IMR-90 (cell line): ENCODE results near the gene ACAN. TPM values are rescaled to one million over a fixed set of nuclear protein-coding genes. Genes with fewer than 3 reads are reported as not detected.

ENCODE experiments used
- ATAC-seq: fragments of 200-7000 bp; cut with Tn5 transposase; 2 replicates; pipeline ENCODE4 v1.9.1; 2020; ENCODE audit warnings: low read depth, mild to moderate bottlenecking, moderate library complexity
- BruUV-seq: library from RNA; stranded (reverse); fragments of 400-500 nt; replicated peaks from 2 replicates; lab custom pipeline; 2021; lab: Mats Ljungman, UMichigan
- CTCF ChIA-PET: fragments of 300-600 bp; formaldehyde crosslinking; extraction: SDS; loops from one replicate; lab custom pipeline; 2021; ENCODE audit warnings: antibody characterized with exemption; lab: Yijun Ruan, JAX
- POLR2A ChIA-PET: fragments of 300-600 bp; sonication (Branson Sonifier 250); formaldehyde crosslinking; loops from one replicate; lab custom pipeline; 2022; ENCODE audit warnings: antibody characterized with exemption; ENCODE audit not compliant: unreplicated experiment; lab: Charles Lee
- DNase-seq: peaks from one replicate; pipeline ENCODE4 v3.0.0; 2013
- H2AFZ ChIP-seq: replicated peaks from 2 replicates; pipeline ENCODE3; 2013; ENCODE audit warnings: low read length, mild to moderate bottlenecking; ENCODE audit not compliant: poor library complexity
- H2AK5ac ChIP-seq: 2 replicates; pipeline ENCODE4 v1.6.1; 2013; ENCODE audit warnings: low read depth, low read length, inconsistent platforms
- H2AK9ac ChIP-seq: replicated peaks from 2 replicates; pipeline ENCODE3; 2013; ENCODE audit warnings: mild to moderate bottlenecking, low read depth, low read length, moderate library complexity; ENCODE audit not compliant: poor library complexity
- H2BK120ac ChIP-seq: 2 replicates; pipeline ENCODE4 v1.6.1; 2013; ENCODE audit warnings: low read depth, low read length, inconsistent platforms
- H2BK15ac ChIP-seq: 3 replicates; pipeline ENCODE4 v1.6.1; 2013; ENCODE audit warnings: low read depth, low read length, inconsistent platforms
- H2BK20ac ChIP-seq: 2 replicates; pipeline ENCODE4 v1.6.1; 2013; ENCODE audit warnings: low read depth, mild to moderate bottlenecking, inconsistent platforms, low read length, moderate library complexity
- H2BK5ac ChIP-seq: 2 replicates; pipeline ENCODE4 v1.6.1; 2013; ENCODE audit warnings: mild to moderate bottlenecking, low read depth, low read length, inconsistent platforms; ENCODE audit not compliant: poor library complexity, severe bottlenecking
- H3K14ac ChIP-seq: replicated peaks from 2 replicates; pipeline ENCODE4 v1.6.1; 2013; ENCODE audit warnings: low read depth, low read length, inconsistent platforms
- H3K18ac ChIP-seq: 2 replicates; pipeline ENCODE4 v1.6.1; 2013; ENCODE audit warnings: low read depth, low read length, control low read depth
- H3K23ac ChIP-seq: 2 replicates; pipeline ENCODE4 v1.6.1; 2013; ENCODE audit warnings: low read depth, low read length, inconsistent platforms
- H3K27ac ChIP-seq: 2 replicates; pipeline ENCODE4 v1.5.1; 2013; ENCODE audit warnings: mild to moderate bottlenecking, control low read depth, low read length; ENCODE audit not compliant: insufficient read depth
- H3K27me3 ChIP-seq: 2 replicates; pipeline ENCODE4 v1.6.1; 2013; ENCODE audit warnings: low read length; ENCODE audit not compliant: control insufficient read depth, insufficient read depth
- H3K36me3 ChIP-seq: 2 replicates; pipeline ENCODE4 v1.6.1; 2013; ENCODE audit warnings: low read length, mixed read lengths; ENCODE audit not compliant: control insufficient read depth, insufficient read depth
- H3K4ac ChIP-seq: 2 replicates; pipeline ENCODE4 v1.6.1; 2013; ENCODE audit warnings: low read depth, low read length, inconsistent platforms
- H3K4me1 ChIP-seq: 2 replicates; pipeline ENCODE4 v1.6.1; 2013; ENCODE audit warnings: low read length, mixed read lengths; ENCODE audit not compliant: control insufficient read depth, insufficient read depth
- H3K4me2 ChIP-seq: 2 replicates; pipeline ENCODE4 v1.6.1; 2013; ENCODE audit warnings: low read depth, mild to moderate bottlenecking, control low read depth, low read length, moderate library complexity
- H3K4me3 ChIP-seq: 2 replicates; pipeline ENCODE4 v1.5.1; 2013; ENCODE audit warnings: low read depth, mild to moderate bottlenecking, control low read depth, low read length, moderate library complexity; ENCODE audit not compliant: insufficient read depth
- H3K56ac ChIP-seq: 2 replicates; pipeline ENCODE4 v1.6.1; 2013; ENCODE audit warnings: low read length, inconsistent platforms; ENCODE audit not compliant: insufficient read depth; ENCODE audit errors: extremely low read depth
- H3K79me1 ChIP-seq, 2 experiments: 2 replicates each; pipeline ENCODE4 v1.6.1; 2013; ENCODE audit warnings: low read length in 2 of 2, inconsistent platforms in 1 of 2, low read depth in 1 of 2
- H3K9ac ChIP-seq: 2 replicates; pipeline ENCODE4 v1.6.1; 2013; ENCODE audit warnings: low read depth, low read length, control low read depth
- H3K9me1 ChIP-seq: 2 replicates; pipeline ENCODE4 v1.6.1; 2013; ENCODE audit warnings: low read length, inconsistent platforms; ENCODE audit not compliant: insufficient read depth
- H3K9me3 ChIP-seq: 2 replicates; pipeline ENCODE4 v1.6.1; 2013; ENCODE audit warnings: low read length; ENCODE audit not compliant: control insufficient read depth, insufficient read depth
- H4K20me1 ChIP-seq: 2 replicates; pipeline ENCODE4 v1.6.1; 2013; ENCODE audit warnings: low read length, inconsistent platforms; ENCODE audit not compliant: insufficient read depth
- H4K5ac ChIP-seq: 2 replicates; pipeline ENCODE4 v1.6.1; 2013; ENCODE audit warnings: mild to moderate bottlenecking, low read depth, low read length, control low read depth
- H4K8ac ChIP-seq, 2 experiments: 2 replicates each; pipeline ENCODE4 v1.6.1; 2013; ENCODE audit warnings: low read depth in 2 of 2, low read length in 2 of 2, control low read depth in 1 of 2, inconsistent platforms in 1 of 2
- H4K91ac ChIP-seq: 2 replicates; pipeline ENCODE4 v1.6.1; 2013; ENCODE audit warnings: low read depth, low read length, inconsistent platforms; ENCODE audit not compliant: insufficient read depth
- BHLHE40 ChIP-seq: fragments of 150-350 bp; IDR thresholded peaks from 2 replicates; pipeline ENCODE4 v1.6.1; 2016; ENCODE audit warnings: mild to moderate bottlenecking, low read depth, low read length
- CHD1 ChIP-seq: IDR thresholded peaks from 2 replicates; pipeline ENCODE4 v1.6.1; 2012; ENCODE audit warnings: low read depth, low read length, improper control_type of control experiment
- CTCF ChIP-seq: conservative IDR thresholded peaks from 2 replicates; pipeline ENCODE4 v1.5.1; 2012; ENCODE audit warnings: mild to moderate bottlenecking, low read depth, low read length, improper control_type of control experiment
- ELK1 ChIP-seq: fragments of 150-350 bp; IDR thresholded peaks from 2 replicates; pipeline ENCODE4 v1.6.1; 2016; ENCODE audit warnings: low read depth, mild to moderate bottlenecking, low read length, moderate library complexity, borderline replicate concordance
- MAFK ChIP-seq: IDR thresholded peaks from 2 replicates; pipeline ENCODE4 v1.6.1; 2012; ENCODE audit warnings: low read depth, low read length, improper control_type of control experiment
- MAZ ChIP-seq: IDR thresholded peaks from 2 replicates; pipeline ENCODE4 v1.6.1; 2012; ENCODE audit warnings: low read depth, mild to moderate bottlenecking, low read length, improper control_type of control experiment, moderate library complexity, borderline replicate concordance
- MXI1 ChIP-seq: IDR thresholded peaks from 2 replicates; pipeline ENCODE4 v1.6.1; 2012; ENCODE audit warnings: low read depth, mild to moderate bottlenecking, low read length, moderate library complexity, borderline replicate concordance
- NFE2L2 ChIP-seq: fragments of 150-350 bp; IDR thresholded peaks from 2 replicates; pipeline ENCODE4 v1.6.1; 2016; ENCODE audit warnings: low read depth, mild to moderate bottlenecking, low read length
- POLR2A ChIP-seq: IDR thresholded peaks from 2 replicates; pipeline ENCODE4 v1.6.1; 2012; ENCODE audit warnings: mild to moderate bottlenecking, low read depth, low read length
- RAD21 ChIP-seq: IDR thresholded peaks from 2 replicates; pipeline ENCODE4 v1.6.1; 2012; ENCODE audit warnings: low read length, improper control_type of control experiment
- RCOR1 ChIP-seq: IDR thresholded peaks from 2 replicates; pipeline ENCODE4 v1.6.1; 2012; ENCODE audit warnings: mild to moderate bottlenecking, low read length, improper control_type of control experiment; ENCODE audit not compliant: insufficient replicate concordance
- RFX5 ChIP-seq: IDR thresholded peaks from 2 replicates; pipeline ENCODE4 v1.8.0; 2012; ENCODE audit warnings: low read depth, mild to moderate bottlenecking, low read length, moderate library complexity
- SMC3 ChIP-seq: fragments of 150-350 bp; IDR thresholded peaks from 2 replicates; pipeline ENCODE4 v1.6.1; 2016; ENCODE audit warnings: low read depth, mild to moderate bottlenecking, antibody characterized with exemption, low read length, moderate library complexity
- WGBS, 2 experiments: methylation state at CpG; one replicate each; pipeline versions ENCODE4 v1.1.5 to v1.1.7; 2013; ENCODE audit warnings: missing lambda C conversion rate in 2 of 2; ENCODE audit not compliant: insufficient read length in 1 of 2; ENCODE audit errors: extremely low coverage in 2 of 2; 5-methylcytosine and 5-hydroxymethylcytosine counted together
- dilution Hi-C: fragments of 300-500 bp; cut with HindIII; formaldehyde crosslinking; loops from one replicate; pipeline ENCODE4 v1.14.3; 2018; ENCODE audit warnings: low sequenced_read_pairs; ENCODE audit not compliant: unreplicated experiment
- in situ Hi-C: fragments of 300-500 bp; cut with MboI; formaldehyde crosslinking; loops from 3 replicates; pipeline ENCODE4 v1.14.3; 2019; ENCODE audit warnings: low sequenced_read_pairs, inconsistent platforms, mixed read lengths
- intact Hi-C: fragments of 100-400 bp; cut with micrococcal nuclease; formaldehyde crosslinking; loops from 2 replicates; pipeline ENCODE4 v1.10.0; 2022
- polyA plus RNA-seq, 3 experiments: library from polyadenylated mRNA; depleted of rRNA; stranded (reverse); fragments of >200 nt; gene quantifications; 2 replicates each; pipeline ENCODE4 v1.2.3, GENCODE V29; 2012; ENCODE audit warnings: low replicate concordance in 1 of 3
- total RNA-seq: library from RNA; depleted of rRNA; stranded (reverse); fragments of >200 nt; gene quantifications from 2 replicates; pipeline ENCODE4 v1.2.3, GENCODE V29; 2012

ACAN gene
- total and polyA plus RNA-seq, 2 of the 4 experiments (the other 2 are of a cell fraction): 0.54 to 0.96 TPM

GRCh38 chr15:88814393-88814792, 11.2 kb downstream of the ACAN start:
- no peaks in the 10 kb centered on the region for H3K36me3 ChIP-seq
- H3K23ac ChIP-seq: no peak overlapping the region
- CTCF ChIA-PET: no interaction called here
- H3K27ac ChIP-seq: no peak overlapping the region
- no peak overlapping the region for H2AFZ ChIP-seq
- POLR2A ChIA-PET: interaction anchor here (0.5 kb wide), 1 partner anchor 21 kb away, joined by 4 read pairs; no protein-coding TSS in a partner anchor
- H3K9ac ChIP-seq: no peak overlapping the region
- no peak overlapping the region for H4K91ac ChIP-seq
- no peaks in the 10 kb centered on the region for H3K9me3 ChIP-seq
- H4K5ac ChIP-seq: no peak overlapping the region
- no peak overlapping the region for H2BK120ac ChIP-seq
- no peak overlapping the region for H3K4me3 ChIP-seq
- DNase-seq: no peak
- H3K4me1 ChIP-seq: 0 out of 2 replicates have a peak, but pooled peaks cover 2% of the 10 kb centered on the region
- TF ChIP-seq MXI1 (no peak), BHLHE40 (no peak), ELK1 (no peak), MAFK (no peak), SMC3 (no peak), CTCF (no peak), POLR2A (no peak), CHD1 (no peak), RFX5 (no peak), RCOR1 (no peak), NFE2L2 (no peak), RAD21 (no peak), MAZ (no peak)
- in situ Hi-C loops (no loop called here), dilution Hi-C loops (no loop called here), intact Hi-C loops (no loop called here)
- H3K27me3 ChIP-seq: peaks cover 9% of the 10 kb centered on the region
- H3K79me1 ChIP-seq: no peaks in the 10 kb centered on the region
- no TSS peak for BruUV-seq
- no peak overlapping the region for H2BK15ac ChIP-seq
- H2BK20ac ChIP-seq: no peak overlapping the region
- H4K8ac ChIP-seq: no peak overlapping the region
- no peak overlapping the region for H2AK9ac ChIP-seq
- ATAC-seq: no peak
- no peak overlapping the region for H2BK5ac ChIP-seq
- no peak overlapping the region for H2AK5ac ChIP-seq
- H3K9me1 ChIP-seq: no peaks in the 10 kb centered on the region
- H3K18ac ChIP-seq: no peak overlapping the region
- H3K56ac ChIP-seq: no peak overlapping the region
- no peak overlapping the region for H3K4me2 ChIP-seq
- H4K20me1 ChIP-seq: no peaks in the 10 kb centered on the region
- 40% methylated on average over 1 of the region's 6 CpGs; no CpG with 5 or more reads in 1 of the 2 experiments for WGBS, 2 experiments
- no peak overlapping the region for H3K4ac ChIP-seq
- no peak overlapping the region for H3K14ac ChIP-seq
